HEK293T (cell line): Measurements from ENCODE around the gene PTPMT1.

Source experiments
- ARNT ChIP-seq: fragments of 450-650 bp; IDR thresholded peaks from 2 replicates; pipeline ENCODE4 v1.6.1; 2017; ENCODE audit warnings: mild to moderate bottlenecking
- BHLHE40 ChIP-seq: fragments of 450-650 bp; IDR thresholded peaks from 2 replicates; pipeline ENCODE4 v1.6.1; 2016; ENCODE audit warnings: mild to moderate bottlenecking, moderate library complexity, borderline replicate concordance
- CTBP1 ChIP-seq: fragments of 450-650 bp; IDR thresholded peaks from 2 replicates; pipeline ENCODE4 v1.6.1; 2016; ENCODE audit warnings: borderline replicate concordance
- ELF4 ChIP-seq: fragments of 450-650 bp; IDR thresholded peaks from 2 replicates; pipeline ENCODE4 v1.6.1; 2017; ENCODE audit warnings: antibody characterized with exemption
- FOXK2 ChIP-seq: fragments of 450-650 bp; IDR thresholded peaks from 2 replicates; pipeline ENCODE4 v1.6.1; 2016; ENCODE audit warnings: mild to moderate bottlenecking
- FOXM1 ChIP-seq: fragments of 450-650 bp; IDR thresholded peaks from 2 replicates; pipeline ENCODE4 v1.6.1; 2017; ENCODE audit warnings: mild to moderate bottlenecking, borderline replicate concordance
- L3MBTL2 ChIP-seq: fragments of 450-650 bp; conservative IDR thresholded peaks from 2 replicates; pipeline ENCODE4 v1.6.1; 2016; ENCODE audit warnings: mild to moderate bottlenecking
- LEF1 ChIP-seq: fragments of 450-650 bp; IDR thresholded peaks from 2 replicates; pipeline ENCODE4 v1.6.1; 2017; ENCODE audit warnings: mild to moderate bottlenecking, borderline replicate concordance
- NFRKB ChIP-seq: fragments of 450-650 bp; IDR thresholded peaks from 2 replicates; pipeline ENCODE4 v1.6.1; 2016; ENCODE audit warnings: mild to moderate bottlenecking, moderate library complexity
- SP1 ChIP-seq: fragments of 450-650 bp; IDR thresholded peaks from 2 replicates; pipeline ENCODE4 v1.6.1; 2017
- SUZ12 ChIP-seq: fragments of 450-650 bp; IDR thresholded peaks from 2 replicates; pipeline ENCODE4 v1.6.1; 2016; ENCODE audit warnings: mild to moderate bottlenecking
- TARDBP ChIP-seq: fragments of 450-650 bp; IDR thresholded peaks from 2 replicates; pipeline ENCODE4 v1.6.1; 2016
- ZNF384 ChIP-seq: fragments of 450-650 bp; IDR thresholded peaks from 2 replicates; pipeline ENCODE4 v1.6.1; 2016

- TF ChIP-seq BHLHE40: no peak
- no peak for TF ChIP-seq ELF4
- TF ChIP-seq SUZ12: no peak
- TF ChIP-seq NFRKB: no peak
- TF ChIP-seq LEF1: no peak
- TF ChIP-seq TARDBP: no peak
- TF ChIP-seq SP1: no peak
- TF ChIP-seq FOXK2: no peak
- no peak for TF ChIP-seq L3MBTL2
- TF ChIP-seq ARNT: no peak
- no peak for TF ChIP-seq CTBP1
- no peak for TF ChIP-seq ZNF384
- TF ChIP-seq FOXM1: no peak
Measured at GRCh38 chr11:47577460-47578041, 12.2 kb downstream of the PTPMT1 start.
